ENCODE results near the gene C1RL.

GRCh38 chr12:7066596-7066995, 42.4 kb downstream of the C1RL start:
- TF ChIP-seq, protein P1, sequence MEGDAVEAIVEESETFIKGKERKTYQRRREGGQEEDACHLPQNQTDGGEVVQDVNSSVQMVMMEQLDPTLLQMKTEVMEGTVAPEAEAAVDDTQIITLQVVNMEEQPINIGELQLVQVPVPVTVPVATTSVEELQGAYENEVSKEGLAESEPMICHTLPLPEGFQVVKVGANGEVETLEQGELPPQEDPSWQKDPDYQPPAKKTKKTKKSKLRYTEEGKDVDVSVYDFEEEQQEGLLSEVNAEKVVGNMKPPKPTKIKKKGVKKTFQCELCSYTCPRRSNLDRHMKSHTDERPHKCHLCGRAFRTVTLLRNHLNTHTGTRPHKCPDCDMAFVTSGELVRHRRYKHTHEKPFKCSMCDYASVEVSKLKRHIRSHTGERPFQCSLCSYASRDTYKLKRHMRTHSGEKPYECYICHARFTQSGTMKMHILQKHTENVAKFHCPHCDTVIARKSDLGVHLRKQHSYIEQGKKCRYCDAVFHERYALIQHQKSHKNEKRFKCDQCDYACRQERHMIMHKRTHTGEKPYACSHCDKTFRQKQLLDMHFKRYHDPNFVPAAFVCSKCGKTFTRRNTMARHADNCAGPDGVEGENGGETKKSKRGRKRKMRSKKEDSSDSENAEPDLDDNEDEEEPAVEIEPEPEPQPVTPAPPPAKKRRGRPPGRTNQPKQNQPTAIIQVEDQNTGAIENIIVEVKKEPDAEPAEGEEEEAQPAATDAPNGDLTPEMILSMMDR (IDR thresholded peaks at IDR 0.05), result no peak
- TF ChIP-seq POLR2A (IDR thresholded peaks at IDR 0.05), result no peak

All from thyroid gland (tissue), 4 donors.